GM18499 (cell line): ENCODE data around the gene VMAC.

ENCODE experiments used
- ATAC-seq: cut with Tn5 transposase; IDR thresholded peaks from one replicate; pipeline ENCODE4 v1.9.1; 2021; ENCODE audit warnings: moderate number of reproducible peaks; ENCODE audit not compliant: insufficient read depth, unreplicated experiment

VMAC gene

GRCh38 chr19:5948752-5949564 is 44.3 kb downstream of the VMAC start:
- no peak for ATAC-seq

- no peak for ATAC-seq
Measured at GRCh38 chr19:5949792-5950305, 45.2 kb downstream of the VMAC start.

- no peak for ATAC-seq
Measured at GRCh38 chr19:5950741-5951140, 46.1 kb downstream of the VMAC start.

- ATAC-seq = no peak
Measured at GRCh38 chr19:5951338-5951861, 46.7 kb downstream of the VMAC start.

GRCh38 chr19:5952193-5953029 is 47.7 kb downstream of the VMAC start:
- no peak for ATAC-seq

- ATAC-seq = no peak
Measured at GRCh38 chr19:5953030-5953589, 48.4 kb downstream of the VMAC start.

GRCh38 chr19:5953680-5954213 is 49.1 kb downstream of the VMAC start:
- no peak for ATAC-seq

- no peak for ATAC-seq
Measured at GRCh38 chr19:5954293-5954692, 49.6 kb downstream of the VMAC start.

- no peak for ATAC-seq
Measured at GRCh38 chr19:5955636-5955935, 50.9 kb downstream of the VMAC start.

GRCh38 chr19:5956323-5956722 is 51.7 kb downstream of the VMAC start:
- no peak for ATAC-seq

GRCh38 chr19:5956728-5957127 is 52.1 kb downstream of the VMAC start:
- no peak for ATAC-seq

GRCh38 chr19:5957170-5957569 is 52.5 kb downstream of the VMAC start:
- no peak for ATAC-seq

GRCh38 chr19:5958074-5958850 is 53.6 kb downstream of the VMAC start:
- no peak for ATAC-seq

- no peak for ATAC-seq
Measured at GRCh38 chr19:5958851-5959122, 54.1 kb downstream of the VMAC start.

- ATAC-seq = no peak
Measured at GRCh38 chr19:5959260-5960004, 54.8 kb downstream of the VMAC start.
